Ureter (tissue), 1 donor: ENCODE data around the gene C5. TPM values are rescaled to one million over a fixed set of nuclear protein-coding genes. Genes with fewer than 3 reads are reported as not detected.

Experiments
- DNase-seq: peaks from one replicate; pipeline ENCODE4 v3.0.0-alpha.2; 2020; ENCODE audit warnings: low spot score
- total RNA-seq: library from RNA; stranded (reverse); gene quantifications from one replicate; pipeline ENCODE4 v1.2.4, GENCODE V29; 2023
- donor health status: DM: yes; HTN: yes; CAD: no.

The C5 gene
- total RNA-seq, 1 donor from 2014 or later = 8.1 TPM

- DNase-seq = no peak
Observed at GRCh38 chr9:120941046-120941770, 108.9 kb downstream of the C5 start.

- no peak for DNase-seq
Observed at GRCh38 chr9:120940573-120940972, 109.5 kb downstream of the C5 start.

- no peak for DNase-seq
Observed at GRCh38 chr9:120938851-120939250, 111.2 kb downstream of the C5 start.

- no peak for DNase-seq
Observed at GRCh38 chr9:120937596-120937995, 112.5 kb downstream of the C5 start.

- DNase-seq = no peak
Observed at GRCh38 chr9:120937127-120937526, 112.9 kb downstream of the C5 start.

GRCh38 chr9:120936764-120937122 lies 113.3 kb downstream of the C5 start:
- no peak for DNase-seq

GRCh38 chr9:120936011-120936763 lies 113.9 kb downstream of the C5 start:
- DNase-seq = peak; percentile 96

GRCh38 chr9:120935383-120935857 lies 114.7 kb downstream of the C5 start:
- DNase-seq = peak; percentile 99

GRCh38 chr9:120934281-120934680 lies 115.8 kb downstream of the C5 start:
- no peak for DNase-seq

GRCh38 chr9:120933310-120934055 lies 116.6 kb downstream of the C5 start:
- no peak for DNase-seq

- no peak for DNase-seq
Observed at GRCh38 chr9:120932086-120932823, 117.8 kb downstream of the C5 start.

GRCh38 chr9:120931231-120932085 lies 118.6 kb downstream of the C5 start:
- DNase-seq = no peak

- DNase-seq = no peak
Observed at GRCh38 chr9:120929229-120929791, 120.8 kb downstream of the C5 start.

GRCh38 chr9:120928483-120929228 lies 121.4 kb downstream of the C5 start:
- DNase-seq = peak; percentile 78

GRCh38 chr9:120928015-120928482 lies 122.0 kb downstream of the C5 start:
- peak; percentile 65 for DNase-seq

- DNase-seq = no peak
Observed at GRCh38 chr9:120927269-120928014, 122.6 kb downstream of the C5 start.

- DNase-seq = no peak
Observed at GRCh38 chr9:120926397-120926928, 123.6 kb downstream of the C5 start, which contains the start of gene TRAF1. Gene TRAF1 (minus strand): TSS chr9:120926796. CDS start chr9:120926075, 721 bp downstream.
